ENCODE results near the gene ALDH16A1.

DNA sequence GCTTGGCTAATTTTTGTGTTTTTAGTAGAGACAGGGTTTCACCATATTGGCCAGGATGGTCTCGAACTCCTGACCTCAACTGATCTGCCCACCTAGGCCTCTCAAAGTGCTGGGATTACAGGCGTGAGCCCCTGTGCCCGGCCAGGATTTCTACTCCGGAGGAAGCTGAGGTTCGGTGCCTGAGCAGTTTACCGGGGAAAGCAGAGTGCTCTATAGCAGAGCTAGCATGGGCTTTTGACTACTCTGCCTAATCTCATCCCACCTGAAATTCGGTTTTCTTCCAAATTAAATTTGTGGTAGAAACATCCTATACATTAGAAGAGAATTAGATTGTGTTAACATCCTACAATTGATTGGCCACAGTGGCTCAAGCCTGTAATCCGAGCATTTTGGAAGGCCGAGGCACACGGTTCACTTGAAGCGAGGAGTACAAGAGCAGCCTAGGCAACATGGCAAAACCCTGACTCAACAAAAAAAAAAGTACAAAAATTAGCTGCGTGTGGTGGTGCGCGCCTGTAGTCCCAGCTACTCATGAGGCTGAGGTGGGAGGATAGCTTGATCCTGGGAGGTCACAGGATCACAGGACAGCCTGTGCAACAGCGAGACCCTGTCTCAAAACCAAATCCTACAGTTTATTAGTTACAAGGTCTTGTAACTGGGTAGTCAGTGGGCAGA is 36.0 kb downstream of the ALDH16A1 start:
- TF ChIP-seq POLR2A (IDR thresholded peaks at IDR 0.05), result no peak
- TF ChIP-seq, protein P1, sequence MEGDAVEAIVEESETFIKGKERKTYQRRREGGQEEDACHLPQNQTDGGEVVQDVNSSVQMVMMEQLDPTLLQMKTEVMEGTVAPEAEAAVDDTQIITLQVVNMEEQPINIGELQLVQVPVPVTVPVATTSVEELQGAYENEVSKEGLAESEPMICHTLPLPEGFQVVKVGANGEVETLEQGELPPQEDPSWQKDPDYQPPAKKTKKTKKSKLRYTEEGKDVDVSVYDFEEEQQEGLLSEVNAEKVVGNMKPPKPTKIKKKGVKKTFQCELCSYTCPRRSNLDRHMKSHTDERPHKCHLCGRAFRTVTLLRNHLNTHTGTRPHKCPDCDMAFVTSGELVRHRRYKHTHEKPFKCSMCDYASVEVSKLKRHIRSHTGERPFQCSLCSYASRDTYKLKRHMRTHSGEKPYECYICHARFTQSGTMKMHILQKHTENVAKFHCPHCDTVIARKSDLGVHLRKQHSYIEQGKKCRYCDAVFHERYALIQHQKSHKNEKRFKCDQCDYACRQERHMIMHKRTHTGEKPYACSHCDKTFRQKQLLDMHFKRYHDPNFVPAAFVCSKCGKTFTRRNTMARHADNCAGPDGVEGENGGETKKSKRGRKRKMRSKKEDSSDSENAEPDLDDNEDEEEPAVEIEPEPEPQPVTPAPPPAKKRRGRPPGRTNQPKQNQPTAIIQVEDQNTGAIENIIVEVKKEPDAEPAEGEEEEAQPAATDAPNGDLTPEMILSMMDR (IDR thresholded peaks at IDR 0.05), result no peak
